GM12878 (cell line): ENCODE data around the gene IFIT1.

Source experiments
- ATF7 ChIP-seq: fragments of 450-650 bp; IDR thresholded peaks from 2 replicates; pipeline ENCODE4 v1.6.1; 2016; ENCODE audit warnings: low read depth, mild to moderate bottlenecking
- CEBPB ChIP-seq, 2 experiments: fragments of 150-350 bp in 1 of 2; IDR thresholded peaks; 2 replicates each; pipeline ENCODE4 v1.6.1; 2012 to 2014; ENCODE audit warnings: low read depth in 2 of 2, low read length in 2 of 2, borderline replicate concordance in 1 of 2, inconsistent platforms in 1 of 2
- DPF2 ChIP-seq: fragments of 450-650 bp; IDR thresholded peaks from 2 replicates; pipeline ENCODE4 v1.6.1; 2017; ENCODE audit warnings: mild to moderate bottlenecking
- E2F4 ChIP-seq: IDR thresholded peaks from 2 replicates; pipeline ENCODE4 v1.6.1; 2012; ENCODE audit warnings: low read depth, low read length, improper control_type of control experiment
- FOXM1 ChIP-seq: IDR thresholded peaks from 2 replicates; pipeline ENCODE4 v1.6.1; 2012; ENCODE audit warnings: low read depth, mild to moderate bottlenecking, inconsistent platforms, low read length, moderate library complexity
- IRF3 ChIP-seq: fragments of 450-650 bp; IDR thresholded peaks from 2 replicates; pipeline ENCODE4 v1.6.1; 2014; ENCODE audit warnings: mild to moderate bottlenecking
- MLLT1 ChIP-seq: fragments of 450-650 bp; IDR thresholded peaks from 2 replicates; pipeline ENCODE4 v1.6.1; 2016; ENCODE audit warnings: mild to moderate bottlenecking
- RELA ChIP-seq: fragments of 450-650 bp; IDR thresholded peaks from 2 replicates; pipeline ENCODE4 v1.8.0; 2014; ENCODE audit warnings: borderline replicate concordance; ENCODE audit not compliant: partially characterized antibody
- SIX5 ChIP-seq: IDR thresholded peaks from 2 replicates; pipeline ENCODE4 v1.6.1; 2011; ENCODE audit warnings: mild to moderate bottlenecking, low read depth, low read length, moderate library complexity; ENCODE audit not compliant: severe bottlenecking
- SMC3 ChIP-seq: IDR thresholded peaks from 2 replicates; pipeline ENCODE4 v1.6.1; 2011; ENCODE audit warnings: low read length, improper control_type of control experiment, borderline replicate concordance
- USF1 ChIP-seq: IDR thresholded peaks from 2 replicates; pipeline ENCODE4 v1.6.1; 2011; ENCODE audit warnings: borderline replicate concordance, low read depth, mild to moderate bottlenecking, moderate library complexity, mixed read lengths, low read length; ENCODE audit not compliant: insufficient read depth; ENCODE audit errors: extremely low read length
- YY1 ChIP-seq: IDR thresholded peaks from 2 replicates; pipeline ENCODE4 v1.6.1; 2011; ENCODE audit warnings: low read depth, mild to moderate bottlenecking, low read length
- ZBTB33 ChIP-seq: fragments of 450-650 bp; IDR thresholded peaks from 2 replicates; pipeline ENCODE4 v1.6.1; 2017; ENCODE audit warnings: mild to moderate bottlenecking

GRCh38 chr10:89440226-89441009, 48.0 kb downstream of the IFIT1 start:
- TF ChIP-seq YY1: no peak
- TF ChIP-seq USF1: no peak
- TF ChIP-seq SMC3: no peak
- no peak for TF ChIP-seq RELA
- no peak for TF ChIP-seq E2F4
- TF ChIP-seq ATF7: no peak
- no peak for TF ChIP-seq DPF2
- no peak for TF ChIP-seq FOXM1
- no peak for TF ChIP-seq CEBPB (IDR thresholded peaks at IDR 0.05; ENCODE audit: borderline replicate concordance in 1 of 2, low read depth in 2 of 2, low read length in 2 of 2)
- no peak for TF ChIP-seq SIX5
- no peak for TF ChIP-seq IRF3
- TF ChIP-seq ZBTB33: no peak
- no peak for TF ChIP-seq MLLT1
